K562 (cell line): ENCODE results near the gene PNKD.

Experiments
- CTCF ChIP-seq, 3 experiments: IDR thresholded peaks in 2 of 3; conservative IDR thresholded peaks in 1 of 3; 2 replicates each; pipeline ENCODE4 v1.5.1; 2011 to 2012; ENCODE audit warnings: low read length in 3 of 3, mild to moderate bottlenecking in 3 of 3, control low read depth in 2 of 3, improper control_type of control experiment in 1 of 3, inconsistent platforms in 1 of 3, low read depth in 1 of 3, mixed read lengths in 1 of 3, moderate library complexity in 1 of 3; ENCODE audit not compliant: insufficient read depth in 2 of 3
- EP300 ChIP-seq: IDR thresholded peaks from 2 replicates; pipeline ENCODE4 v1.6.1; 2012; ENCODE audit warnings: low read length, improper control_type of control experiment
- ESRRA ChIP-seq: fragments of 450-650 bp; IDR thresholded peaks from 2 replicates; pipeline ENCODE4 v1.6.1; 2014; ENCODE audit warnings: low read depth, mild to moderate bottlenecking, moderate library complexity, borderline replicate concordance
- EZH2 ChIP-seq: IDR thresholded peaks from 2 replicates; pipeline ENCODE4 v1.6.1; 2012; ENCODE audit warnings: low read depth, mild to moderate bottlenecking, inconsistent platforms, low read length, borderline replicate concordance
- FOXA3 ChIP-seq, 2 experiments: fragments of 450-650 bp in 1 of 2; sonication (generic) in 1 of 2; formaldehyde crosslinking; IDR thresholded peaks in 1 of 2; conservative IDR thresholded peaks in 1 of 2; 2 replicates each; pipeline versions ENCODE4 v1.4.0 to v1.8.0; 2020 to 2022; ENCODE audit warnings: mild to moderate bottlenecking in 2 of 2, missing genetic modification reagents in 1 of 2
- FOXK2 ChIP-seq, 2 experiments: fragments of 450-650 bp; IDR thresholded peaks in 1 of 2; conservative IDR thresholded peaks in 1 of 2; 2 replicates each; pipeline ENCODE4 v1.6.1; 2016; ENCODE audit warnings: low read depth in 2 of 2, mild to moderate bottlenecking in 1 of 2
- HES1 ChIP-seq: fragments of 450-650 bp; IDR thresholded peaks from 2 replicates; pipeline ENCODE4 v1.6.1; 2016; ENCODE audit warnings: low read depth, mild to moderate bottlenecking, moderate library complexity
- PCBP1 ChIP-seq: fragments of 200-400 bp; formaldehyde crosslinking; IDR thresholded peaks from 2 replicates; pipeline ENCODE4 v1.6.1; 2018; ENCODE audit warnings: mild to moderate bottlenecking, low read depth, low read length; ENCODE audit not compliant: poor library complexity, severe bottlenecking
- POLR2A ChIP-seq: fragments of 450-650 bp; conservative IDR thresholded peaks from 2 replicates; pipeline ENCODE4 v1.6.1; 2016
- REST ChIP-seq, 2 experiments: fragments of 450-650 bp; formaldehyde crosslinking in 1 of 2; IDR thresholded peaks; 2 replicates each; pipeline versions ENCODE4 v1.4.0 to v1.6.1; 2014 to 2020; ENCODE audit warnings: mild to moderate bottlenecking in 2 of 2, borderline replicate concordance in 1 of 2, low read depth in 1 of 2
- TAF7 ChIP-seq: fragments of 450-650 bp; IDR thresholded peaks from 2 replicates; pipeline ENCODE4 v1.6.1; 2016; ENCODE audit warnings: missing genetic modification characterization, missing compliant biosample characterization
- YY1 ChIP-seq, 3 experiments: IDR thresholded peaks; 2 replicates each; pipeline ENCODE4 v1.6.1; 2011; ENCODE audit warnings: low read length in 2 of 3, mild to moderate bottlenecking in 2 of 3, moderate library complexity in 2 of 3, borderline replicate concordance in 1 of 3, control low read depth in 1 of 3, low read depth in 1 of 3; ENCODE audit not compliant: insufficient read depth in 3 of 3, insufficient replicate concordance in 2 of 3, control insufficient read depth in 1 of 3, insufficient read length in 1 of 3; ENCODE audit errors: extremely low read depth in 1 of 3
- TF ChIP-seq, protein P1 (sequence below): fragments of 150-350 bp; IDR thresholded peaks from 2 replicates; pipeline ENCODE4 v1.6.1; 2014; ENCODE audit warnings: low read depth, mild to moderate bottlenecking, low read length, borderline replicate concordance

DNA sequence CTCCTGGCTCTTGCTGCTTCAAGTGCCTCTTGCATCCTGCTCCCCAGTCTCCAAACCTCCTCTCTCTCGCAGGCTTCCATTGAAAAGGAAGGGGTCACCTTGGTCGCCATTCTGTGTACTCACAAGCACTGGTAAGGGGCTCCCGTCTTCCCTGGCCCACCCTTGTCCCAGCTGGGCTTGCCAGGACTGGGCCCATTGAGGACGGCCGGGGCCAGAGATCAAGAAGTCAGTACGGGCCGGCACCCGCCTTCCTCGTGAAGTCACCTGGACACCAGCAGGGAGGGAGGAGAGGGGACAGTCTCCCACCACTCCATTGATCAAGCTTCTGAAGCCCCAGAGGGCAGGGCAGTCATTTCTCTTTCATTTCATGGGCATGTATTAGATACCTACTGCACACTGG, 70.3 kb downstream of the PNKD start:
- TF ChIP-seq PCBP1 (no peak), YY1 (IDR thresholded peaks at IDR 0.05; ENCODE audit: borderline replicate concordance in 1 of 3, control insufficient read depth in 1 of 3, extremely low read depth in 1 of 3, insufficient read depth in 3 of 3, insufficient read length in 1 of 3, insufficient replicate concordance in 2 of 3, low read depth in 1 of 3, low read length in 2 of 3) (no peak), FOXA3 (CRISPR knock-in tag; conservative IDR thresholded peaks at IDR 0.05 in 1 of 2, IDR thresholded peaks at IDR 0.05 in 1 of 2) (no peak), CTCF (IDR thresholded peaks at IDR 0.05 in 2 of 3, conservative IDR thresholded peaks at IDR 0.05 in 1 of 3; ENCODE audit: insufficient read depth in 2 of 3, low read depth in 1 of 3, low read length in 3 of 3) (no peak), FOXK2 (conservative IDR thresholded peaks at IDR 0.05 in 1 of 2, IDR thresholded peaks at IDR 0.05 in 1 of 2; ENCODE audit: low read depth in 2 of 2) (no peak), REST (IDR thresholded peaks at IDR 0.05; ENCODE audit: borderline replicate concordance) (no peak), REST (CRISPR knock-in tag; IDR thresholded peaks at IDR 0.05; ENCODE audit: low read depth) (no peak), TAF7 (tag) (no peak), ESRRA (no peak), EZH2 (no peak), EP300 (no peak), HES1 (no peak), POLR2A (no peak)
- TF ChIP-seq, protein P1, sequence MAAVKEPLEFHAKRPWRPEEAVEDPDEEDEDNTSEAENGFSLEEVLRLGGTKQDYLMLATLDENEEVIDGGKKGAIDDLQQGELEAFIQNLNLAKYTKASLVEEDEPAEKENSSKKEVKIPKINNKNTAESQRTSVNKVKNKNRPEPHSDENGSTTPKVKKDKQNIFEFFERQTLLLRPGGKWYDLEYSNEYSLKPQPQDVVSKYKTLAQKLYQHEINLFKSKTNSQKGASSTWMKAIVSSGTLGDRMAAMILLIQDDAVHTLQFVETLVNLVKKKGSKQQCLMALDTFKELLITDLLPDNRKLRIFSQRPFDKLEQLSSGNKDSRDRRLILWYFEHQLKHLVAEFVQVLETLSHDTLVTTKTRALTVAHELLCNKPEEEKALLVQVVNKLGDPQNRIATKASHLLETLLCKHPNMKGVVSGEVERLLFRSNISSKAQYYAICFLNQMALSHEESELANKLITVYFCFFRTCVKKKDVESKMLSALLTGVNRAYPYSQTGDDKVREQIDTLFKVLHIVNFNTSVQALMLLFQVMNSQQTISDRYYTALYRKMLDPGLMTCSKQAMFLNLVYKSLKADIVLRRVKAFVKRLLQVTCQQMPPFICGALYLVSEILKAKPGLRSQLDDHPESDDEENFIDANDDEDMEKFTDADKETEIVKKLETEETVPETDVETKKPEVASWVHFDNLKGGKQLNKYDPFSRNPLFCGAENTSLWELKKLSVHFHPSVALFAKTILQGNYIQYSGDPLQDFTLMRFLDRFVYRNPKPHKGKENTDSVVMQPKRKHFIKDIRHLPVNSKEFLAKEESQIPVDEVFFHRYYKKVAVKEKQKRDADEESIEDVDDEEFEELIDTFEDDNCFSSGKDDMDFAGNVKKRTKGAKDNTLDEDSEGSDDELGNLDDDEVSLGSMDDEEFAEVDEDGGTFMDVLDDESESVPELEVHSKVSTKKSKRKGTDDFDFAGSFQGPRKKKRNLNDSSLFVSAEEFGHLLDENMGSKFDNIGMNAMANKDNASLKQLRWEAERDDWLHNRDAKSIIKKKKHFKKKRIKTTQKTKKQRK: no peak
